Neural progenitor cell (in vitro differentiated cells): ENCODE data around the gene RYR1.

ENCODE experiments used
- EZH2 ChIP-seq: fragments of 200-600 bp; sonication (generic); IDR thresholded peaks from 2 replicates; pipeline ENCODE4 v1.6.1; 2017; ENCODE audit warnings: antibody characterized with exemption, mild to moderate bottlenecking, moderate library complexity
- EZH2phosphoT487 ChIP-seq: fragments of 200-600 bp; sonication (generic); IDR thresholded peaks from 2 replicates; pipeline ENCODE4 v1.6.1; 2017; ENCODE audit warnings: antibody characterized with exemption
- TF ChIP-seq, protein P1 (sequence below): fragments of 200-600 bp; sonication (generic); IDR thresholded peaks from 2 replicates; pipeline ENCODE4 v1.5.1; 2017; ENCODE audit warnings: antibody characterized with exemption, mild to moderate bottlenecking

GRCh38 chr19:38457690-38458405, 24.4 kb downstream of the RYR1 start:
- TF ChIP-seq, protein P1, sequence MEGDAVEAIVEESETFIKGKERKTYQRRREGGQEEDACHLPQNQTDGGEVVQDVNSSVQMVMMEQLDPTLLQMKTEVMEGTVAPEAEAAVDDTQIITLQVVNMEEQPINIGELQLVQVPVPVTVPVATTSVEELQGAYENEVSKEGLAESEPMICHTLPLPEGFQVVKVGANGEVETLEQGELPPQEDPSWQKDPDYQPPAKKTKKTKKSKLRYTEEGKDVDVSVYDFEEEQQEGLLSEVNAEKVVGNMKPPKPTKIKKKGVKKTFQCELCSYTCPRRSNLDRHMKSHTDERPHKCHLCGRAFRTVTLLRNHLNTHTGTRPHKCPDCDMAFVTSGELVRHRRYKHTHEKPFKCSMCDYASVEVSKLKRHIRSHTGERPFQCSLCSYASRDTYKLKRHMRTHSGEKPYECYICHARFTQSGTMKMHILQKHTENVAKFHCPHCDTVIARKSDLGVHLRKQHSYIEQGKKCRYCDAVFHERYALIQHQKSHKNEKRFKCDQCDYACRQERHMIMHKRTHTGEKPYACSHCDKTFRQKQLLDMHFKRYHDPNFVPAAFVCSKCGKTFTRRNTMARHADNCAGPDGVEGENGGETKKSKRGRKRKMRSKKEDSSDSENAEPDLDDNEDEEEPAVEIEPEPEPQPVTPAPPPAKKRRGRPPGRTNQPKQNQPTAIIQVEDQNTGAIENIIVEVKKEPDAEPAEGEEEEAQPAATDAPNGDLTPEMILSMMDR: no peak
- TF ChIP-seq EZH2: no peak
- TF ChIP-seq EZH2phosphoT487: no peak
